SH-SY5Y (cell line): ENCODE results near the gene LAPTM5.

Experiments
- GATA2 ChIP-seq: IDR thresholded peaks from 2 replicates; pipeline ENCODE4 v1.6.1; 2011; ENCODE audit warnings: mild to moderate bottlenecking, low read depth, low read length
- GATA3 ChIP-seq: IDR thresholded peaks from 2 replicates; pipeline ENCODE4 v1.6.1; 2011; ENCODE audit warnings: low read depth, mild to moderate bottlenecking, low read length, moderate library complexity

The LAPTM5 gene

GRCh38 chr1:30731109-30731805 lies 26.3 kb downstream of the LAPTM5 start:
- TF ChIP-seq GATA3: no peak
- no peak for TF ChIP-seq GATA2

- no peak for TF ChIP-seq GATA3
- TF ChIP-seq GATA2: no peak
These were observed 27.0 kb downstream of the LAPTM5 start for GRCh38 chr1:30730346-30731108.

- no peak for TF ChIP-seq GATA3
- no peak for TF ChIP-seq GATA2
These were observed 27.7 kb downstream of the LAPTM5 start for GRCh38 chr1:30729901-30730300.

GRCh38 chr1:30728832-30729638 lies 28.5 kb downstream of the LAPTM5 start:
- TF ChIP-seq GATA3 (no peak), GATA2 (no peak)

DNA sequence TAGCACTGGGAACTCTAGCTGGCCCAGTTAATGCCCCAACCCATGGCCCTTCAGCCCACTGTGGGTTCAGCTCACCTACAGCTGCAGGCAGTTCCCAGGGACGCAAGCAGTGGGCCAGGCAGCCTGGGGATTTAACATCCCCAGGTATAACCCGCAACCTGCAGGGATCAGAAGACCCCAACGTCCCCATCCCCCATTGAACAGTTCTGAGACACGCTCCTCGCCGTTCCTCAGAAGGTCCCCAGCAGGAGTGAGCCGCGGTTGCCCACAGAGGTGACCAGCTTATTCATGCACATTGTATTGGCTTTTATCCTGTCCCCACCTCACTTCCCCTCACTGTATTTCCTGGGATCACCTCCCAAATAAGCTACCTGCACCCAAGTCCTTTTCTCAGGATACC lies 29.2 kb downstream of the LAPTM5 start:
- TF ChIP-seq GATA2 (no peak), GATA3 (no peak)

GRCh38 chr1:30727824-30728223 lies 29.8 kb downstream of the LAPTM5 start:
- TF ChIP-seq GATA2 (no peak), GATA3 (no peak)

DNA sequence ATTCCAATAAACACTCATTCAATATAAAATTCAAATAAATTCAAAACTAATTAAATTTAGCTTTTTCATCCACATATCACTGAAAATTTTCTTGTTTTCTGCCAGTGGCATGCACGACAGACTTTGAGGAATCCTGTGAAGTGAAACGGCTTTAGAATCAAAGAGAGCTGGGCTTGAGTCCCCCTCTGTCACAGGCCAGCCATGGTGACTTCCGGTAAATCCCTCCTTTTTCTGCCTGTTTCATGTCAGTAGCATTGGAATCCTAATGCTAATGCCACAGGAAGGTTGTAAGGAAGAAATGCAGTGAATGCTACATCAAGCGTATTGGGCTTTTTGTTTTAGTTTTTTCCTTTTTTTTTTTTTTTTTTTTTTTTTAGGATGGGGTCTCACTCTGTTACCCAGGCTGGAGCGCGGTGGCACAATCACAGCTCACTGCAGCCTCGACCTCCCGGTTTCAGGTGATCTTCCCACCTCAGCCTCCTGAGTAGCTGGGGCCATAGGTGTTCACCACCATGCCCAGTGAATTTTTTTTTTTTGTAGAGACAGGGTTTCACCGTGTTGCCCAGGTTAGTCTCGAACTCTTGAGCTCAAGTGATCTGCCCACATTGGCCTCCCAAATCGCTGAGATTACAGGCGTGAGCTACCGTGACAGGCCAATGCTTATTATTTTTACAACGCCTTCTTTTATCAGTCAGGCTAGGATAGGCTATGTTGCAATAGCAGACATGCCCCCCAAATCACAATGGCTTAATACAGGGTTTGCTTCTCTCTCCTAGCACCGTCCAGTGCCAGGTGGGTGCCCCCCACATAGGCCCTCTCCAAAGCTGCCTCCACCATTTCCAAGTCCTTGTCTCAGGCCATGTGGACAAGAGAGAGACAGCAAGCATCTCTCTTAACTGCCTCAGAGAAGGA lies 30.5 kb downstream of the LAPTM5 start:
- TF ChIP-seq GATA3: no peak
- no peak for TF ChIP-seq GATA2

- TF ChIP-seq GATA2: no peak
- TF ChIP-seq GATA3: no peak
These were observed 31.3 kb downstream of the LAPTM5 start for GRCh38 chr1:30726236-30726635.

GRCh38 chr1:30725450-30726095 lies 32.0 kb downstream of the LAPTM5 start:
- TF ChIP-seq GATA2 (no peak), GATA3 (no peak)

- TF ChIP-seq GATA2: no peak
- no peak for TF ChIP-seq GATA3
These were observed 32.7 kb downstream of the LAPTM5 start for GRCh38 chr1:30724655-30725421.

- no peak for TF ChIP-seq GATA3
- TF ChIP-seq GATA2: no peak
These were observed 33.4 kb downstream of the LAPTM5 start for GRCh38 chr1:30724175-30724574.

DNA sequence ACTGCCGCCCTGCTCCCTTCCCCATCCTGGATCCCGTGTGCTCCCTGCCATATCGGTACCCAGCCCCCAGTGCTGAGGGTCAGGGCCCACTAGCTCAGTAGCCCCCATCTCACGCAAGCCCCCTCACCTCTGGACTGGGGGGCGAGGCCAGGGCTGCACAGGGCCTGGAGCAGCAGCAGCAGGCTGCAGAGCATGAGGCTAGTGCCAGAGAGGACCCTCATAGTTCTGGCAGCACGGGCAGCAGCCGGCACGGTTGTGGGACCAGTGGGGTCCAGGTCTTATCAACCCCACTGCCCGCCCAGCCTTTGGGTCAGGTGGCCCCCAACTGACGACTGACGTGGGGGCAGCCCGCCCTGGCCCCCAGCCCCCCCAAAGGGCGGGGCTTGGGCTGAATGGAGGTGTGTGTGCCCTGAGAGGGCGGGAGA lies 34.2 kb downstream of the LAPTM5 start, which contains the start of gene MATN1:
TSS of gene MATN1 (minus strand) at position 255 of the 425 bp plus-strand sequence. CDS start at position 221, 34 bp downstream.
- TF ChIP-seq GATA3: no peak
- no peak for TF ChIP-seq GATA2
